HepG2 (cell line): ENCODE data around the gene CARHSP1. TPM values are rescaled to one million over a fixed set of nuclear protein-coding genes. Genes with fewer than 3 reads are reported as not detected.

Experiments
- ATF2 ChIP-seq: sonication (generic); formaldehyde crosslinking; IDR thresholded peaks from 2 replicates; pipeline ENCODE4 v1.4.0; 2020; ENCODE audit warnings: missing genetic modification reagents
- CSRNP2 ChIP-seq: sonication (generic); formaldehyde crosslinking; conservative IDR thresholded peaks from 2 replicates; pipeline ENCODE4 v1.8.0; 2022; ENCODE audit warnings: low read depth, missing genetic modification reagents
- FOXP1 ChIP-seq, 2 experiments: fragments of 450-650 bp in 1 of 2; IDR thresholded peaks; 2 replicates each; pipeline ENCODE4 v1.6.1; 2017 to 2018; ENCODE audit warnings: antibody characterized with exemption in 1 of 2
- HDAC1 ChIP-seq: sonication (generic); formaldehyde crosslinking; IDR thresholded peaks from 2 replicates; pipeline ENCODE4 v1.5.1; 2020; ENCODE audit warnings: mild to moderate bottlenecking, missing genetic modification reagents
- HINFP ChIP-seq: sonication (generic); formaldehyde crosslinking; IDR thresholded peaks from 2 replicates; pipeline ENCODE4 v1.4.0; 2020; ENCODE audit warnings: low read depth, mild to moderate bottlenecking, missing genetic modification reagents
- HNF1B ChIP-seq: sonication (generic); formaldehyde crosslinking; IDR thresholded peaks from 2 replicates; pipeline ENCODE4 v1.5.1; 2020; ENCODE audit warnings: mild to moderate bottlenecking, moderate library complexity, missing genetic modification reagents
- HNRNPLL ChIP-seq: fragments of 200-400 bp; formaldehyde crosslinking; IDR thresholded peaks from 2 replicates; pipeline ENCODE4 v1.6.1; 2017; ENCODE audit warnings: mild to moderate bottlenecking, low read depth, low read length; ENCODE audit not compliant: poor library complexity, severe bottlenecking
- HOXA7 ChIP-seq: sonication (generic); formaldehyde crosslinking; IDR thresholded peaks from 2 replicates; pipeline ENCODE4 v1.8.1; 2022; ENCODE audit warnings: mild to moderate bottlenecking, missing genetic modification reagents, moderate library complexity
- MED8 ChIP-seq: sonication (generic); formaldehyde crosslinking; IDR thresholded peaks from 2 replicates; pipeline ENCODE4 v1.8.1; 2023; ENCODE audit warnings: mild to moderate bottlenecking, missing genetic modification reagents; ENCODE audit not compliant: insufficient replicate concordance
- NFYC ChIP-seq: IDR thresholded peaks from 2 replicates; pipeline ENCODE4 v1.6.1; 2016; ENCODE audit warnings: missing genetic modification reagents, missing compliant biosample characterization
- POGK ChIP-seq: sonication (generic); formaldehyde crosslinking; conservative IDR thresholded peaks from 2 replicates; pipeline ENCODE4 v1.8.0; 2022; ENCODE audit warnings: mild to moderate bottlenecking, moderate library complexity, missing genetic modification reagents
- TAF15 ChIP-seq: fragments of 200-400 bp; formaldehyde crosslinking; IDR thresholded peaks from one replicate; pipeline ENCODE4 v1.6.1; 2018; ENCODE audit warnings: mild to moderate bottlenecking, low read depth, low read length; ENCODE audit not compliant: poor library complexity, severe bottlenecking
- U2AF1 ChIP-seq: fragments of 200-400 bp; formaldehyde crosslinking; optimal IDR thresholded peaks from 2 replicates; pipeline ENCODE3; 2017; ENCODE audit warnings: mild to moderate bottlenecking, low read depth, low read length
- YEATS4 ChIP-seq: sonication (generic); formaldehyde crosslinking; IDR thresholded peaks from 2 replicates; pipeline ENCODE4 v1.4.0; 2020; ENCODE audit warnings: missing genetic modification reagents, borderline replicate concordance
- ZNF451 ChIP-seq: sonication (generic); formaldehyde crosslinking; IDR thresholded peaks from 2 replicates; pipeline ENCODE4 v1.5.0; 2020; ENCODE audit warnings: mild to moderate bottlenecking, missing genetic modification reagents
- ZNF501 ChIP-seq: sonication (generic); formaldehyde crosslinking; IDR thresholded peaks from 2 replicates; pipeline ENCODE4 v1.5.1; 2020; ENCODE audit warnings: mild to moderate bottlenecking, moderate library complexity, missing genetic modification reagents
- ZNF543 ChIP-seq: sonication (generic); formaldehyde crosslinking; IDR thresholded peaks from 2 replicates; pipeline ENCODE4 v1.4.0; 2020; ENCODE audit warnings: mild to moderate bottlenecking, missing genetic modification reagents
- ZNF570 ChIP-seq: sonication (generic); formaldehyde crosslinking; IDR thresholded peaks from 2 replicates; pipeline ENCODE4 v1.4.0; 2020; ENCODE audit warnings: mild to moderate bottlenecking, missing genetic modification reagents, borderline replicate concordance
- ZNF737 ChIP-seq: sonication (generic); formaldehyde crosslinking; IDR thresholded peaks from 2 replicates; pipeline ENCODE4 v1.5.0; 2020; ENCODE audit warnings: missing genetic modification reagents, mild to moderate bottlenecking, borderline replicate concordance
- ZNF790 ChIP-seq: sonication (generic); formaldehyde crosslinking; IDR thresholded peaks from 2 replicates; pipeline ENCODE4 v1.8.0; 2022; ENCODE audit warnings: missing genetic modification reagents, mild to moderate bottlenecking, borderline replicate concordance
- ZNF792 ChIP-seq: IDR thresholded peaks from 2 replicates; pipeline ENCODE4 v1.6.1; 2016
- polyA plus RNA-seq, 8 experiments: library from polyadenylated mRNA; depleted of rRNA in 3 of 8; stranded (reverse) in 7 of 8; unstranded in 1 of 8; fragments of >200 nt; fragmentation: Illumina TruSeq in 4 of 8; extraction: Trizol in 4 of 8; gene quantifications; 2 replicates each; pipeline versions ENCODE4 v1.2.1 to v1.2.3, GENCODE V29; 2011 to 2016; ENCODE audit warnings: low read depth in 4 of 8, missing spikeins in 1 of 8, mixed read lengths in 1 of 8; ENCODE audit not compliant: insufficient read depth in 1 of 8
- total RNA-seq, 5 experiments: library from RNA; depleted of rRNA; stranded (reverse); fragments of >200 nt; fragmentation: Illumina TruSeq; extraction: Trizol; gene quantifications; 2 replicates each; pipeline ENCODE4 v1.2.3, GENCODE V29; 2016; ENCODE audit warnings: low read depth in 1 of 5

Gene CARHSP1
- total and polyA plus RNA-seq, 2 of the 13 experiments (the other 11 are each of a cell fraction or from before 2014, with no cell fraction given), result 173 to 345 TPM

- no peak for TF ChIP-seq POGK (CRISPR knock-in tag)
- TF ChIP-seq TAF15, result peak; percentile 58
- no peak for TF ChIP-seq U2AF1
- TF ChIP-seq MED8 (CRISPR knock-in tag), result no peak
- TF ChIP-seq ATF2, result no peak
- TF ChIP-seq FOXP1 (IDR thresholded peaks at IDR 0.05), result no peak
- no peak for TF ChIP-seq FOXP1 (CRISPR knock-in tag; IDR thresholded peaks at IDR 0.05)
- TF ChIP-seq ZNF451 (CRISPR knock-in tag), result no peak
- no peak for TF ChIP-seq ZNF792
- TF ChIP-seq HOXA7 (CRISPR knock-in tag), result no peak
- TF ChIP-seq CSRNP2 (CRISPR knock-in tag), result no peak
- TF ChIP-seq HNRNPLL, result peak; percentile 60
- TF ChIP-seq ZNF543 (CRISPR knock-in tag), result 0 out of 2 replicates have a peak, but pooled peaks have one; percentile 32
- no peak for TF ChIP-seq ZNF790 (CRISPR knock-in tag)
- no peak for TF ChIP-seq ZNF501 (CRISPR knock-in tag)
- no peak for TF ChIP-seq ZNF570 (CRISPR knock-in tag)
- peak; percentile 52; the same call in 1 of the 2 replicates for TF ChIP-seq HDAC1 (CRISPR knock-in tag)
- no peak for TF ChIP-seq YEATS4 (CRISPR knock-in tag)
- 0 out of 2 replicates have a peak, but pooled peaks have one; percentile 5 for TF ChIP-seq HNF1B (CRISPR knock-in tag)
- no peak for TF ChIP-seq ZNF737 (CRISPR knock-in tag)
- TF ChIP-seq NFYC (CRISPR knock-in tag), result no peak
- TF ChIP-seq HINFP, result no peak
Measured at GRCh38 chr16:8861563-8862308, 7.1 kb downstream of the CARHSP1 start (continued).
